Natural killer cell (primary cell): ENCODE data around the gene COPE. TPM values are rescaled to one million over a fixed set of nuclear protein-coding genes. Genes with fewer than 3 reads are reported as not detected.

Experiments
- ATAC-seq, 3 donors: fragments of 150-1000 bp in 2 of 3; fragments of 200-7000 bp in 1 of 3; cut with Tn5 transposase; 1 replicate in 1 of 3; 2 replicates in 2 of 3; pipeline ENCODE4 v1.10.0; 2021; ENCODE audit warnings: mild to moderate bottlenecking in 2 of 3, moderate library complexity in 2 of 3
- DNase-seq, 2 donors: peaks; one replicate each; pipeline versions ENCODE4 v3.0.0 to v3.0.0-alpha.2; 2013 to 2021; ENCODE audit warnings: mixed read lengths in 1 of 2
- H3K27ac ChIP-seq: one replicate; pipeline ENCODE4 v1.5.1; 2013; ENCODE audit warnings: mild to moderate bottlenecking, low read length
- H3K27me3 ChIP-seq: one replicate; pipeline ENCODE4 v1.6.1; 2013; ENCODE audit warnings: low read length; ENCODE audit not compliant: control insufficient read depth, insufficient read depth
- H3K36me3 ChIP-seq: one replicate; pipeline ENCODE4 v1.6.1; 2013; ENCODE audit warnings: low read length; ENCODE audit not compliant: control insufficient read depth, insufficient read depth
- H3K4me1 ChIP-seq: one replicate; pipeline ENCODE4 v1.6.1; 2013; ENCODE audit warnings: low read length; ENCODE audit not compliant: control insufficient read depth, insufficient read depth
- H3K4me3 ChIP-seq: one replicate; pipeline ENCODE4 v1.5.1; 2013; ENCODE audit warnings: low read length
- H3K9me3 ChIP-seq: one replicate; pipeline ENCODE4 v1.6.1; 2013; ENCODE audit warnings: low read length; ENCODE audit not compliant: control insufficient read depth, insufficient read depth
- H3K27ac Mint-ChIP-seq, 2 donors: one replicate each; pipeline ENCODE4 v1.8.0; 2022; ENCODE audit warnings: mild to moderate bottlenecking in 2 of 2, mixed read lengths in 2 of 2, moderate library complexity in 1 of 2
- H3K27me3 Mint-ChIP-seq, 2 donors: one replicate each; pipeline ENCODE4 v1.8.0; 2022; ENCODE audit warnings: low read depth in 2 of 2, mixed read lengths in 2 of 2
- H3K36me3 Mint-ChIP-seq: one replicate; pipeline ENCODE4 v1.8.0; 2022; ENCODE audit warnings: mixed read lengths
- H3K4me1 Mint-ChIP-seq, 2 donors: one replicate each; pipeline ENCODE4 v1.8.0; 2022; ENCODE audit warnings: mixed read lengths in 2 of 2
- H3K4me3 Mint-ChIP-seq: one replicate; pipeline ENCODE4 v1.8.0; 2022; ENCODE audit warnings: mild to moderate bottlenecking, moderate library complexity, mixed read lengths
- H3K9me3 Mint-ChIP-seq, 2 donors: one replicate each; pipeline ENCODE4 v1.8.0; 2022; ENCODE audit warnings: mixed read lengths in 2 of 2
- WGBS: methylation state at CpG from one replicate; pipeline ENCODE4 v1.1.7; 2013; ENCODE audit warnings: missing lambda C conversion rate; ENCODE audit not compliant: insufficient coverage; 5-methylcytosine and 5-hydroxymethylcytosine counted together
- intact Hi-C: fragments of 100-400 bp; cut with micrococcal nuclease; formaldehyde crosslinking; loops from one replicate; pipeline ENCODE4 v1.14.2; 2022
- total RNA-seq, 4 donors: library from RNA; stranded (reverse); fragments of 120-200 nt in 1 of 4; gene quantifications; one replicate each; pipeline versions ENCODE4 v1.2.3 to v1.2.4, GENCODE V29; 2013 to 2022
- TF ChIP-seq, protein P1 (sequence below): fragments of 200-600 bp; IDR thresholded peaks from one replicate; pipeline ENCODE4 v1.8.0; 2022; ENCODE audit warnings: antibody characterized with exemption

COPE gene
- total RNA-seq, 3 donors from 2014 or later (not counting 1 experiment from before 2014, with no cell fraction given): 204 to 228 (median 218) TPM

DNA sequence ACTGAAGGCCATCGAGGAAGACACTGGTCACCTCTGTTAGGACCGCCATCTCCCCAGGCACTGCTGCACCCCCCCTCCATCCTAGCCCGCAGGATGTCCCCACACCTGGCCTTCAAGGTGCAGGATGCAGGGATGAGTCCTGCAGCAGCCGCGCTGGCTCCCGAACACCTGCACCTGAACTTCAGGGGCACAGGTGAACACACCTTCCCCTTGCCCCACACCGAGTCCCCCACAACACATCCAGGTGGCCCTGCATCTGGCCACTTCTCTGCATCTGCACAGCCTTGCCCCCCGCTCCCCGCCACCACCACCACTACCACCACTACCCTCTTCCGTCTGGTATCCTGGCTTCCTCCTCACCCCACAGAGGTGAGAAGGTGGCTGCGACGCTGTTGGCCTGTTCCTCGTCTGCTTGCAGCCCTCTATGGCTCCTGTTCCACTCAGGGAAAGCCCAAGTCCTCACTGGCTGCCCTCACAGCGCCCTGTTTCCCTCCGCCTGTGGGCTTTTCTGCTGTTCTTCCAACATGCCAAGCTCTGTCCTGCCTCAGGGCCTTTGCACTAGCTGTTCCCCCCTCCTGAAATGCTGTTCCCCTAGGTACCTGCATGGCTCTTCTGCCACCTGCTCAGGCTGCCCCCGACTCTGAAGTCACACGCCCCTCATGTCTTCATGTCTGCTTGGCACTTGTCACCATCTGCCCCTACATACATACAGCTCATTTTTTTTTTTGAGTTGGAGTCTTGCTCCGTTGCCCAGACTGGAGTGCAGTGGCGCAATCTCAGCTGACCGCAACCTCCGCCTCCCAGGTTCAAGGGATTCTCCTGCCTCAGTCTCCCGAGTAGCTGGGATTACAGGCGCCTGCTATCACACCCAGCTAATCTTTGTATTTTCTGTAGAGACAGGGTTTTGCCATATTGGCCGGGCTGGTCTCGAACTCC is 21.8 kb downstream of the COPE start:
- no peak for ATAC-seq
- 82% methylated on average over 25 of the region's 25 CpGs for WGBS

DNA sequence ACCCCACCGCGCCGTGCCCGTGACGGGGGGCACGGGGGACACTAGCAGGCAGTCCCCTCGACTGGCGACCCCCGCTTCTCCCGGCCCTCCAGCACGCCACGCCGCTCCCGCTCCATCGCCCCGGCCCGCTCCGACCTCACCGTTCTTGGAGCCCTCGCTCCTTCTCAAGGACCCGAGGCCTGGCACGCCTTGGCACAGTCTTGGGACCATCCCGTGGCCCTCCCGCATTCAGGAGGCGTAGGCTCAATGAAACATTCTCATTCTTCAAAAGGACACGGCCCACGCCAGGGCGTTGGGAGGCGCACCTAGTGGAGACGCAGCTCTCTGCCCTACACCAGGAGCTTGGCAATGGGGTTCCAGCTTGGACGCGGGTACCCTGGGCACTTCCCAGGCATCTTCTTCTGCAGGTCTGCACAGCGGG is 22.8 kb downstream of the COPE start:
- intact Hi-C loops: no loop called here
- H3K27ac Mint-ChIP-seq: no peak overlapping the region
- WGBS: 29% methylated on average over 33 of the region's 33 CpGs

More for the DNA sequence above, 21.8 kb downstream of the COPE start:
- no peak overlapping the region for H3K27ac ChIP-seq
- peaks cover 6% of the 10 kb centered on the region for H3K27me3 ChIP-seq
- Mint-ChIP-seq H3K4me1 (peaks cover 7 to 13% of the 10 kb centered on the region in 2 donors), H3K36me3 (no peaks in the 10 kb centered on the region), H3K4me3 (peak overlapping the region; percentile 83), H3K9me3 (no peaks in the 10 kb centered on the region), H3K27ac (peak overlapping the region in 1 of 2 donors; percentile 41), H3K27me3 (peaks cover 7 to 21% of the 10 kb centered on the region in 2 donors)
- peaks cover 8% of the 10 kb centered on the region for H3K4me1 ChIP-seq
- DNase-seq: no peak
- no peak overlapping the region for H3K4me3 ChIP-seq
- H3K36me3 ChIP-seq: peaks cover 27% of the 10 kb centered on the region
- intact Hi-C loops: no loop called here
- TF ChIP-seq, protein P1, sequence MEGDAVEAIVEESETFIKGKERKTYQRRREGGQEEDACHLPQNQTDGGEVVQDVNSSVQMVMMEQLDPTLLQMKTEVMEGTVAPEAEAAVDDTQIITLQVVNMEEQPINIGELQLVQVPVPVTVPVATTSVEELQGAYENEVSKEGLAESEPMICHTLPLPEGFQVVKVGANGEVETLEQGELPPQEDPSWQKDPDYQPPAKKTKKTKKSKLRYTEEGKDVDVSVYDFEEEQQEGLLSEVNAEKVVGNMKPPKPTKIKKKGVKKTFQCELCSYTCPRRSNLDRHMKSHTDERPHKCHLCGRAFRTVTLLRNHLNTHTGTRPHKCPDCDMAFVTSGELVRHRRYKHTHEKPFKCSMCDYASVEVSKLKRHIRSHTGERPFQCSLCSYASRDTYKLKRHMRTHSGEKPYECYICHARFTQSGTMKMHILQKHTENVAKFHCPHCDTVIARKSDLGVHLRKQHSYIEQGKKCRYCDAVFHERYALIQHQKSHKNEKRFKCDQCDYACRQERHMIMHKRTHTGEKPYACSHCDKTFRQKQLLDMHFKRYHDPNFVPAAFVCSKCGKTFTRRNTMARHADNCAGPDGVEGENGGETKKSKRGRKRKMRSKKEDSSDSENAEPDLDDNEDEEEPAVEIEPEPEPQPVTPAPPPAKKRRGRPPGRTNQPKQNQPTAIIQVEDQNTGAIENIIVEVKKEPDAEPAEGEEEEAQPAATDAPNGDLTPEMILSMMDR: no peak
- H3K9me3 ChIP-seq: no peaks in the 10 kb centered on the region

DNA sequence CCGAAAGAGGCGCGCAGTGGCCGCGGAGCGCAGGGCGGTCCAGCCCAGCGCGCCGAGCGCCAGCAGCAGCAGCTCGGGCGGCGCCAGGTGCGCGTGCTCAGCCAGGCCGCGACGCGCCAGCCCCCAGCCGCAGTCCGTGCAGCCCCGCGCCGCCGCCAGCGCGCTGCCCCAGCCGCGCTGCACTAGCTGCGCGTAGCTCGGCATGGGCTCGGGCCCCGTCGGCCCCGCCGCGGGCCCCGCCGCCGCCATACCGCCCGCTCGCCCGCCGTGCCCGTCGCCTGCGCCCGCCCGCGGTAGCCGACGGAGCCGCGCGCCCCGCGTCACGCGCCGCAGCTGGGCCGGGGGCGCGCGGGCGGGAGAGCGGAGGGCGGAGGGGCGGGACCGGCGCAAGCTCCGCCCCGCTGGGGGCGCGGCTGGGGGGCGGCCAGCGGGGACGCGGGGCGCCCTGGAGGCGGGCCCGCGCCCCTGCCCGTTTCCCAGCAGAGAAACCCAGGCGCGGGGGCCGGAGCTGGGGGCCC is 23.3 kb downstream of the COPE start, which contains the start of gene CERS1:
TSS of gene CERS1 (minus strand) at position 335 of the 518 bp plus-strand sequence. CDS start at position 249, 86 bp downstream.
- H3K9me3 ChIP-seq: no peaks in the 10 kb centered on the region
- Mint-ChIP-seq H3K36me3 (no peaks in the 10 kb centered on the region), H3K27ac (no peak within 1 kb of the TSS)

More for the DNA sequence above, 22.8 kb downstream of the COPE start:
- Histone ChIP-seq H3K27ac (no peak overlapping the region), H3K9me3 (no peaks in the 10 kb centered on the region), H3K36me3 (peaks cover 25% of the 10 kb centered on the region), H3K27me3 (peaks cover 6% of the 10 kb centered on the region), H3K4me1 (peaks cover 8% of the 10 kb centered on the region), H3K4me3 (no peak overlapping the region)
- peak in 1 of 3 donors; percentile 19 for ATAC-seq
- DNase-seq: no peak
- Mint-ChIP-seq H3K36me3 (no peaks in the 10 kb centered on the region), H3K4me3 (peak overlapping the region; percentile 83), H3K9me3 (no peaks in the 10 kb centered on the region), H3K4me1 (peaks cover 7 to 13% of the 10 kb centered on the region in 2 donors), H3K27me3 (peaks cover 7 to 21% of the 10 kb centered on the region in 2 donors)
- TF ChIP-seq, protein P1: no peak

More for the DNA sequence above, 23.3 kb downstream of the COPE start, which contains the start of gene CERS1:
- Histone ChIP-seq H3K4me1 (peaks cover 8% of the 10 kb centered on the region), H3K36me3 (peaks cover 20% of the 10 kb centered on the region), H3K27me3 (peaks cover 6% of the 10 kb centered on the region), H3K4me3 (no peak within 1 kb of the TSS), H3K27ac (no peak within 1 kb of the TSS)
- TF ChIP-seq, protein P1: no peak
- WGBS: 1% methylated on average over 89 of the region's 89 CpGs
- Mint-ChIP-seq H3K27me3 (peaks cover 7 to 21% of the 10 kb centered on the region in 2 donors), H3K4me1 (peaks cover 7 to 13% of the 10 kb centered on the region in 2 donors), H3K9me3 (no peaks in the 10 kb centered on the region), H3K4me3 (peak within 1 kb of the TSS; percentile 83)
- DNase-seq: no peak
- intact Hi-C loops: no loop called here
- peak in 2 of 3 donors; percentile 28 to 46 for ATAC-seq
